ENCODE measurements around the gene GLB1L.

Gene GLB1L

GRCh38 chr2:219220652-219221402 lies 24.4 kb downstream of the GLB1L start:
- DNase-seq, result no peak

DNA sequence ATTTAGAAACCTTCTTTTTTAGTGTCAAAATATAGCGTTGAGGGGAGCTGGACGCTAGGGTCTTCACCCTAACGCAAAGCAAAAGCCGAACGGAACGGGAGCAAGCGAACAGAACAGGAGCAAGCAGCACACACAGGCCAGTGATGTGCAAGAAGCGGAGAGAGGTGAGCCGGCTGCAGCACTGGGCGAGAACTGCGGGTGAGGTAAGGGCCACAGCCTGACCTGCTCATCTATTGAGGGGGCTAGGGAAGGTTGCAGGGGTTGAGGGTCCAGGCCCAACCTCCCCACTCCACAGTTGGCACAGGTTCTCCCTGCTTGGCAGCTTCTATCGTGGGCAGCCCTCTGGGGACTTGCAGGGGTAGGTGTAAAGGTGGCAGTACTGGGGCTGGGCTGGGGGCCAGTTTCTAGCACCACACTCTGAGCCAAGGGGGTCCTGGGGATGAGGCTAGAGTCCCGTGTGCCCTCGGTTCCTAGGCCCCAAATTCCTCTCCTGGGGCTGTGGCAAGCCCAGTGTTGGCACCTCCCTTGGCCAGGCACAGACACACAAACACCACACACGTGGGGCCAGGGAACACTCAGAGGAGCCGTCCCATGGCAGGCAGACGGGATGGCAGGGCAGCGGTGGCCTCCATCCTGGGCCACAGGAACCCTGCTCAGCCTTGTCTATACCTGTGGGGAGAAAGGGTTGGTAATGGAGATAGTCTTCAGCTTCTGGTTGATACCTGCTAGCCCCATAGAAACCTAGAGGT lies 25.3 kb downstream of the GLB1L start:
- DNase-seq, result no peak

- DNase-seq, result peak; percentile 66
These were observed 26.2 kb downstream of the GLB1L start, which contains the start of gene ABCB6 for GRCh38 chr2:219218732-219219701. Gene ABCB6, minus strand, starts transcription at chr2:219218958. Its CDS starts 285 bp downstream, at chr2:219218673.

GRCh38 chr2:219218217-219218731 lies 27.0 kb downstream of the GLB1L start:
- no peak for DNase-seq

DNA sequence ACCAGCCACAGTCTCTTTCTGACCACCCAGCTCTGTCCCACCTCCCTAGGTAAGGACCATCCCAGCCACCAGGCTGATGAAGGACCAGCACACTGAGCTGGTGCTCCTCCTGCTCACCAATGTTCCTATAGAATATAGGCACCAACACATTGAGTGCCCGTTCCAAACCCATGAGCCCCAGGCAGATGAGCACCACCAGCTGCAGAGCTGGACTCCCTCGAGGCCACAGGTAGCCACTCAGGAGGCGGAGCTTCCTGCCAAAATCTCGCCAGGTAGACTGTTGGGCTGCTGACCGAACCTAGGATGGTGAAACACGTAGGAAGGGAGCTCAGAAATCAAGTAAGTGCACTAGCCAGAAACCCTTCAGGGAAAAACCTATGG lies 28.7 kb downstream of the GLB1L start:
- no peak for DNase-seq

GRCh38 chr2:219215871-219216534 lies 29.2 kb downstream of the GLB1L start:
- no peak for DNase-seq

GRCh38 chr2:219214786-219215185 lies 30.5 kb downstream of the GLB1L start:
- no peak for DNase-seq

DNA sequence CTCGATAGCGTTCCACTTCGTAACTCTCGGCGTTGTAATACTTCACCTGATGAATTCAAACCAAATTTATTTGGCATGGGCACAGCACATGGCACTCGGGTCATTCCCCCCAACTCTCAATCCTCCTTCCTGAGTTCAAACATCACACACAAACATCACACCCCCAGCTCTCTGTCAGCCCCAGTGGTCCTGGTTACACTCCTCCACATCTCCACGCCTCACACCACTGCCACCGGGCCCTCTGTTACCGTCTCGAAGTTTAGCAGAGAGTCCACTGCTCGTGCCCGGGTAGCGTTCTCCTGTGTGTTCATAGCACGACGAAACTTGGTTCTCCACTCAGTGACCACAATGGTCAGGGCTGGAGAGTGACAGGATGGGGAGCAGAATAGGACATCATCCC lies 31.1 kb downstream of the GLB1L start:
- DNase-seq, result no peak

GRCh38 chr2:219213486-219214071 lies 31.7 kb downstream of the GLB1L start:
- DNase-seq, result no peak

DNA sequence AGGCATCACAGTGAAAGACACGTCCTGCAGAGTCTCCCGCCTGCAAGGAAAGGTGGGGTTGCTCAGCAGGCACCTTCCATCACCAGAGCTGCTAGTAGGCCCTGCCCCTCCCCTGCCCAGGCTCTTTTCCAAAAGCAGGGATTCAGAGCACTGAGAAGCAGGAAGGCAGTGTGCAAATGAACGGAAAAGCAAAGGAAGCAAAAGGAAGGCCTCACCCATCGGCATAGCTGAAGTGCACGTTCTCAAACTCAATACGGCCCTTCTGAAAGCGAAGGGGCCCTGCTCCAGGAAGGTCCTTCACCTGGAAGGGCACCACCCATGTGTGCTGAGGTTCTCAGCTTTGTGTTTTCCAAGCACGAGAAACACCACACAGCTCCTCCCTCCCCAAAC lies 32.2 kb downstream of the GLB1L start:
- DNase-seq, result no peak

DNA sequence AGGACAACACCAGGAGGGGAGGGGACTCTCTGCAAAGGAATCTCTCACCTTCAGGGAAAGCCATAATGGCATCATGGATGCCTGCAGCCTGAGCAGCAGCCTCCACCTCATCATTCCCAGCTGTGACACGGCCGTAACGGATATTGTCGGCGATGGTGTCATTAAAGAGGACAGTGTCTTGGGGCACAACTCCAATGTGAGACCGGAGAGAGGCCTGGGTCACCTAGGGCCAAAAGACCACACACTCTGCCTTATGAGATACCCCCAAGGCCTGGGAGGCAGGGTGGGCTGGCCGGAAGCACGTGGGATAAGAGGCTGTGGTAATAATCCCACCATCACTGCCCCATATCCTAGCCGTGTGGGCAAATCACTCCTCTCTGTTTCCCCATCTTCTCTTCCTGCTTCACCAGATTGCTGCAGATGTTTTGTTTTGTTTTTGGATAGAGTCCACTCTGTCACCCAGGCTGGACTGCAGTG lies 34.3 kb downstream of the GLB1L start:
- DNase-seq, result no peak

GRCh38 chr2:219210196-219210885 lies 34.9 kb downstream of the GLB1L start:
- no peak for DNase-seq

- no peak for DNase-seq
These were observed 35.7 kb downstream of the GLB1L start for GRCh38 chr2:219209236-219210195.

DNA sequence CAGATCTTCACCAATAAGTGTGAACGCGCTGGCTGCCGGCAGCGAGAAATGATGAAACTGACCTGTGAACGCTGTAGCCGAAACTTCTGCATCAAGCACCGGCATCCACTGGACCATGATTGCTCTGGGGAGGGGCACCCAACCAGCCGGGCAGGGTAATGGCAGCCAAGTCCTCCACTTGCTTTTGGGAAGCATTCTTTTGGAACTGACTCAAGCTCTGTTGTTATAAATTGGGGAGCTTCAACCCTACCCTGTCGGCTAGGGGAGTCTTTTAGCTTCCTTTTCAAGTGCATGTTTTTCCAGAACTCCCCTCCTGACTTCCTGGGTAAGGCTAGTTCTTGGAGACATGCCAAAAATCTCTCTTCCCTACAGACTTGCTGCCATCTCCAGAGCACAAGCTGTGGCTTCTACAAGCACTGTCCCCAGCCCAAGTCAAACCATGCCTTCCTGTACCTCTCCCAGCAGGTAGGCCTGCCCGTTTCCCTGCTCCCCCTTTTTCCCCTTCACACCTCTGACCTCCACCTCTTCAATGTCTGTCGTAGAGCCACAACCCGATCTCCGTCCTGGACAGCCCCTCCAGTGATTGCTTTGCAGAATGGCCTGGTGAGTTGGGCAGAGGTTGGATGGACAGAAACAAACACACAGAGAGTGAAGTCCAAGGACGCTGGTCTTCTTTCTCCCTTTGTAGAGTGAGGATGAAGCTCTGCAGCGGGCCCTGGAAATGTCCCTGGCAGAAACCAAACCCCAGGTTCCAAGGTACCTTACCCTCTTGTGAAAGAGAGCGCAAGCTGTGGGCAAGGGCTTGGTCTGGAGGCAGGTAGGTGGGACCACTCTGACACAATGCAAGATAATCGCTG lies 37.1 kb downstream of the GLB1L start:
- no peak for DNase-seq

DNA sequence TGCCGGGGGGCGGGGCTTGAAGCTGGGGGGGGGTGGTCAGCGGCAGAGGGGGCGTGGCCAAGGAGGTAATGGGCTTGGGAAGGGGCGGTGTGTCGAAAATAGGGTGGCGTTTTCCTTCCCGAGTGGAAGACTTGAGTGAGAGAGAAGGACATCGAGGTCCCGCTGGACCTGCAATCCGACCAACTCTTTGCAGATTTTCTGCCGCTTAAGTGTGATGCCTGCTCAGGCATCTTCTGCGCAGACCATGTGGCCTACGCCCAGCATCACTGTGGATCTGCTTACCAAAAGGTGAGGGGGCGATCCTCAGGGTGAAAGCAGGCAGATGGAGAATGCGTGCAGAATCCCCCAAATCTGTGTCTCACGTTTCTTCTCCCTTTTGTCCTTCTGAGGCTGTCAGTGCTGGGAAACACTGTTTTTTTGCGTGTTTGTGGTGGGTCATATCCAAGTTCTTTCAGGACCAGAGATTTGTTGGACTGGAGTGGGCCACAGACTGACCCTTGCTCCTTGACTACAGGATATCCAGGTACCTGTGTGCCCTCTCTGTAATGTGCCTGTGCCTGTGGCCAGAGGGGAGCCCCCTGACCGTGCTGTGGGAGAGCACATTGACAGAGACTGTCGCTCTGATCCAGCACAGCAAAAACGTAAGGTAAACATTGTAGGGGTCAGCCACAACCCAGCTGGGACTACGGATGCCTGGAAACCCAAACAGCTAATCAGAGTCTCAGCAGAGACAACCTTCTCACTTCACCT lies 37.9 kb downstream of the GLB1L start:
- no peak for DNase-seq

DNA sequence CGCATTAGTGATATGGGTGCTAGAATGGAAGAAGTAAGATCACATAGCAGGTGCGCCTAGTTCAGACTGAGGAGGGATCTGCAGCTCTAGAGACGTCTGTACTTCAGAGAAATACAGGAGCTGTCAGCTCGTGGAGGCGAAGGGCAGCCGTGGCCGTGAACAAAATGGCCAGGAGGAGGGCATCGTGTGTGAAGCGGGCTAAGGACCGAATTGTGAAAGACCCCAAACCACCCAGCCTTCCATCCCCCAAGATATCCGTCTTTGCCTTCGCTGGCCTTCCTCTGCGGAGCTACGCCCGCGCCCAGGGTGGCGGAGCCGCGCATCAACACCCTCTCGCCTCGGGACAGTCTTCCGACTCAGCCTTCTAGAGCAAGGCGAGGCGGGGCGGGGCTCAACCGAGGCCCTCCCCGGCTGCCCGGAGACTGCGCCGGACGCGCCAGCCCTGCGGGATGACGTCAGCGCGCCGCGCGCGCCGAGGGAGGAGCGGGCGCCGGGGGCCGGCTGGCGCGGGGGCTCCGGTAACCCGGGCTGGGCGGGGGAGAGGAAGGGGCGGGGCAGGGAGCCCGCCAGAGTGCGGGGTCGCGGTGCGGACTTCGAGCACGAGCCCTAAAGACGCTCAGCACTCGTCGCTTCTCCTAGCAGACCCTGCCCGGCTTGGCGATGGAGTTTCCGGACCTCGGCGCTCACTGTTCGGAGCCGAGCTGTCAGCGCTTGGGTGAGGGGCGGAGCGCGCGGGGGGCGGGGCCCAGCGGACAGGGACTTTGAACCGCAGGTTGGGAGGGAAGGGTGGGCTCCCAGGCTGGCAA lies 38.7 kb downstream of the GLB1L start, which contains the start of gene ZFAND2B:
ZFAND2B (plus strand) TSS at position 455 of the 806 bp plus-strand sequence; CDS start at position 661, 206 bp downstream.
- DNase-seq, result peak; percentile 36

GRCh38 chr2:219205981-219206327 lies 39.3 kb downstream of the GLB1L start:
- DNase-seq, result no peak
